Measurements from ENCODE around the gene ABHD12.

The ABHD12 gene

GRCh38 chr20:25382704-25383370 is 7.8 kb downstream of the ABHD12 start:
- no peak for DNase-seq (ENCODE audit: low read depth in 2 of 3, low spot score in 2 of 3)

DNA sequence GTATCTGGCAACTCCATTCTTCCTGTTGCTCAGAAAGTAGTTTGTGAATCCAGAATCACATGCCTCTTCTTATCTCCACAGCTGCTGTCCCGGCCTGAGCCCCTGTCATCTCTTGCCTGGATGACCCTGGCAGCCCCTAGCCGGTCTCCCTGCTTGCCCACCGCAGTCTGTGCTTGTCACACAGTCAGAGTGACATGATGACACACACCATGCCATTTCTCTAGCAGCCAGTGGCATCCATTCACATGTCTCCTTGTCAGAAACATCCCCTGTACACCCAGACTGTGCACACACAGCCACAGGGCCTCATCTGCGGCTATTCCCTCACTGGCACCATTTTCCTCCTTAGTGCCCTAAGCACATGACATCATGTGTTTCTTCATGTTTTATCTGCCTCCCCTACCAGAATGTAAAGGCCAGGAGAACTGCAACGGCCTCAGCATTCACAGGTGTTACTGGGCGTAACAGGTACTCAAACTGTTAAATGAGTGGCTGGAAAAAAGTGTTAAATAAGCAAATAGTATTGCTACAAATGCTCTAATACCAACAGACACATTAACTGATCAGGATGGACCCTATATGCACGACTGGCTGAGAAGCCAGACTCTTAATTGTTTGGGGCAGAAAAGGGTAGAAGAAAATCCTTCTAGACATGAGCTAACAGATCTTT is 9.6 kb downstream of the ABHD12 start:
- DNase-seq (ENCODE audit: low read depth in 2 of 3, low spot score in 2 of 3), result no peak

GRCh38 chr20:25378884-25379733 is 11.5 kb downstream of the ABHD12 start:
- DNase-seq (ENCODE audit: low read depth in 2 of 3, low spot score in 2 of 3), result no peak

DNA sequence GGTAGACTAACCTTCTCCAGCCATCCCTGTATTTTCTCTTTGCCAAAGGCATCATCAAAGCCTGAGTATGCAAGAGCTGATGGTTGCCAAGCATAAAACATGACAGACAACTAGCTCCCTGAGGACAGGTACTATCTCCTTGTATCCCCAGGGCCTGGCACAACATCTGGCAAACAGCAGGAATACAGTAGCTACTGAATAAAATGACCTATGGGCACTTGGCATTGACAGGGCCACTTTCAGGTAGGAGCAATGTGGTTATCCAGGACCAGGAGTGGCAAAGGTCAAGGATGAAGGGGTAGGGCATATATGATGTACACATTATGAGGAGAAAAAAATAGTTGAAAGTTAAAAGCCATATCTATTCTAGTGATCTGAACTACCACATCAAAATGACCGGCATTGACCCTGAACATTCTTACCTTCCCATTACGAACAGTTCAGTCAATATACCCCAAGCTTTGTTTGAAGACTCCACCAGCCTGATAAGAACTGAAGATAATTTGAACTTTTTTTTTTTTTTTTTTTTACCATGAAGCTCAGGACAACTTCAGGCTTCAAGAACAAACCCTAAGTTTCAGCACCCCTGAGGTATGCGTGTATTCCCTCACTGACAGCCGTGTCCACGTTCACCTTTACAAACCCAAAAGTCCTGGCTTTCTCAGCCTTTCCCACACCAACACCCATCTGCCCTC is 12.3 kb downstream of the ABHD12 start:
- no peak for DNase-seq (ENCODE audit: low read depth in 2 of 3, low spot score in 2 of 3)

- DNase-seq (ENCODE audit: low read depth in 2 of 3, low spot score in 2 of 3), result no peak
These were observed 13.7 kb downstream of the ABHD12 start for GRCh38 chr20:25376886-25377285.

GRCh38 chr20:25376236-25376635 is 14.4 kb downstream of the ABHD12 start:
- DNase-seq (ENCODE audit: low read depth in 2 of 3, low spot score in 2 of 3), result no peak

GRCh38 chr20:25374842-25375241 is 15.8 kb downstream of the ABHD12 start:
- no peak for DNase-seq (ENCODE audit: low read depth in 2 of 3, low spot score in 2 of 3)

- DNase-seq (ENCODE audit: low read depth in 2 of 3, low spot score in 2 of 3), result no peak
These were observed 17.9 kb downstream of the ABHD12 start for GRCh38 chr20:25372584-25373336.

- DNase-seq (ENCODE audit: low read depth in 2 of 3, low spot score in 2 of 3), result no peak
These were observed 20.7 kb downstream of the ABHD12 start for GRCh38 chr20:25369971-25370370.

DNA sequence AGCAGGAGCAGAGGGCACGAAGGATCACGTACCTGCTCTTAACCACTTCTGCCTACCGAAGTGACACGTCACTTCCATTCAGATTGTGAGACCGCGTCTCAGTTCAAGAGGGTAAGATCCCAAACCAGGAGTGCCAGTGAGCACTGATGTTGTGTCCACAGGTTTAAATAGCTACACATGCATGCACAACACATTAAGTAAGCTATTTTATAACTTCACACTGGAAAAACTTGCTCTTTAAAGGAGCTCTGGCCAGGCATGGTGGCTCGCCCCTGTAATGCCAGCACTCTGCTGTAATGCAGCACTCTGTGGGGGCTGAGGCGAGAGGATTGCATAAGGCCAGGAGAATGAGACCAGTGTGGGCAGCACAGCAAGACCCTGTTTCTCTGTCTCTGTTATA is 21.1 kb downstream of the ABHD12 start:
- DNase-seq (ENCODE audit: low read depth in 2 of 3, low spot score in 2 of 3), result no peak

DNA sequence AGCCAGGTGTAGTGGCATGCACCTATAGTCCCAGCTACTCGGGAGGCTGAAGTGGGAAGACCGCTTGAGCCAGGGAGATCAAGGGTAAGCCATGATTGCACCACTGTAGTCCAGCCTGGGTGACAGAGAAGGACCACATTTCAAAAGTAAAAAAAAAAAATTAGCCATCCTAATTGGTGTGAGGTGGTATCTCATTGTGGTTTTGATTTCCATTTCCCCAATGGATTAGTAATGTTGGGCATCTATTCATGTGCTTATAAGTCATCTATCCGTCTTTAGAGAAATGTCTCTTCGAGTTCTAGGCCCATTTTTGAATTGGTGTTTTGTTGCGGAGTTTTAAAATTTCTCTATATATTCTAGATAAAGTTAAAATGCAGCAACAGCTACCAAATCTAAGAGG is 21.7 kb downstream of the ABHD12 start:
- DNase-seq (ENCODE audit: low read depth in 2 of 3, low spot score in 2 of 3), result no peak

DNA sequence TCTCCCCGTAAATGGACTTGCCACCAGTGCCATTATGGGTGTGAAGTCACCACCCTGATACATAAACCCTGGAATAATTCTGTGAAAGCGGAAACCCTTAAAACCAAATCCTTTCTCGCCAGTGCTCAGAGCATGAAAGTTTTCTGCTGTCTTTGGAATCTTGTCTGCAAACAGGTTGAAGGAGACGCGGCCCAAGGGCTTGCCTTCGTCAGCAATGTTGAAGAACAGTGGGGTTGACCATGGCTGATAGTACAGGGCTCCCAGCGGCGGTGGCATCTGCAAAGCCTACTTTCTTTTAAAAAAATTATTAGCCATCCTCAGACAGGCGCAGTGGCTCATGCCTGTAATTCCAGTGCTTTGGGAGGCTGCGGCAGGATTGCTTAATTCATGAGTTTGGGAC is 22.1 kb downstream of the ABHD12 start:
- no peak for DNase-seq (ENCODE audit: low read depth in 2 of 3, low spot score in 2 of 3)

DNA sequence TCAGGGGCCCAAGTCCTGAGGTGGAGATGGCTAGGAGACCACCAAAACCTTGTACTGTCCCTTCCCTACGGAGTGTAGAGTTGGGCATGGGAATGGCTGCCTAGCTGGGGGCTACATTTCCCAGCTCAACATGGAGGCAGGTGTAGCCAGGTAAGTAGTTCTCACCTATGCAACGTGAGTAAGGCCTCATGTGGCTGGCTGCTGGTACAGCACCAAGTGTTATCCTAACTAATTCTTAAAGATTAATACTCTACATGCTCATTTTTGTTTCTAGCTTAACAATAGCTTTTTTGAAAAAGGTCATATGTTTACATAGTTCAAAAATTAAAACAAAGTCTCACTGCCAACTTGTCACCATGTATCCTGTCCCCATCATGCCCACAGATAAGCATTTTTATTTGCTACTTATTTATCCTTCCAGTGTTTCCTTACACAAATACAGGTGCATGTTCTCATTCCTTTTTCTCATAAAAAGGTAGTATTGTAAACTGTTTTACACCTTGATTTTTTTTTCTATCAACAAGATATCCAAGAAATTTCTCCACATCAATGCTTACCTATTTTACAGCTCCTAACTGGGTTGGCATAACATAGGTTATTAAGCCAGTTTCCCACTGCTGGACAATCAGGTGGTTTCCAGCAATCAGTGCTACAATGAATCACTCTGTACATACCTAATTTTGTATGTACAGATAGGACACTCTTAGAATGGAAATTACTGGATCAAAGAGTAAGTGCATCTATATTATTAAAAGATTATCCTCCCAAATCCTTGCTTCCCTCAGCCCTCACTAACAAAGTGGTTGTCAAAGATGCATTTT is 25.5 kb downstream of the ABHD12 start:
- DNase-seq (ENCODE audit: low read depth in 2 of 3, low spot score in 2 of 3), result no peak

GRCh38 chr20:25364180-25364788 is 26.4 kb downstream of the ABHD12 start:
- no peak for DNase-seq (ENCODE audit: low read depth in 2 of 3, low spot score in 2 of 3)

DNA sequence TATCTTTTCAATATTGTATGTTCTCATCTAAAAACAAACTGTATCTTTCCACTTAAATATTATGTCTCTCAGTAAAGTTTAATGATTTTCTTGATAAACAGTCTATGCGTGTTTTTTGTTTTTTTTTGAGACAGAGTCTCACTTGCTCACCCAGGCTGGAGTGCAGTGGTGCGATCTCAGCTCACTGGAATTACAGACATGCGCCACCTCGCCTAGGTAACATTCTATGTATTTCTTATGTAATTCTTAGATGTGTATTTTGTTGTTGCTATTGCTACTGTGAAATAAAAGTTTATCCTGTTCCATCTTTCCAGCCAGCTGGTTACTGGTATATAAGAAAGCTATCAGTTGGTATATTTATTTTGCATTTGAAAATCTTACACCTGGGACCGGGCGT is 29.4 kb downstream of the ABHD12 start:
- DNase-seq (ENCODE audit: low read depth in 2 of 3, low spot score in 2 of 3), result no peak

DNA sequence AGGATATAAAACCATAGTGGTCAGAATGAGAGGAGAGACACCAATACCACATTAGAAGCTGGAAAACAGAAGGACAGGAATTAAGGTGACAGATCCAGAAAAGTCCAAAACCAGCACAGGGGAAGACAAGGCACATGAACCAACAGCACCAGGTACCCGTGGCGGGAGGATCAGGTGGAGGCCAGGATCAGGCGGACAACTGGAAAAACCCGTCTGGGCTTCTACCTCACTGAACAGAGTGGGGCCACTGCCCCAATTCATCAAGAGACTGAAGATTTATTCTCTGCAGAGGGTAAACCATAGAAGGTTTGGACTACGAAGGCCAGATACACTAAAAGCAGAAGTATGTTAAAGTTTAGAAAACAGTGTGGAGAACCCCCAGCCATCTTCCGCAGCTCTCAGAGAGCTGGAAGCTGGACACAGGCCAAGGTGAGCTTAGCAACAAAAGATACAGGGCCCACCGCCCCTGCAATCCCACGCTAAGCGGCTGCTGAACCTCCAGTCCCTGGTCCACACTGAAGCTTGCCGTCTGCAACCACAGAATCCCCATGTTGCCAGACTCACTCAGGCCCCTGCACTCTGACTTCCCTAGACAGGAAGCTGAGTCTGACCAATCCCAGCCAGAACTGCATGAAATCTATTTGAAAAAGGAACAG is 29.9 kb downstream of the ABHD12 start:
- no peak for DNase-seq (ENCODE audit: low read depth in 2 of 3, low spot score in 2 of 3)

GRCh38 chr20:25356271-25356933 is 34.2 kb downstream of the ABHD12 start:
- no peak for DNase-seq (ENCODE audit: low read depth in 2 of 3, low spot score in 2 of 3)

DNA sequence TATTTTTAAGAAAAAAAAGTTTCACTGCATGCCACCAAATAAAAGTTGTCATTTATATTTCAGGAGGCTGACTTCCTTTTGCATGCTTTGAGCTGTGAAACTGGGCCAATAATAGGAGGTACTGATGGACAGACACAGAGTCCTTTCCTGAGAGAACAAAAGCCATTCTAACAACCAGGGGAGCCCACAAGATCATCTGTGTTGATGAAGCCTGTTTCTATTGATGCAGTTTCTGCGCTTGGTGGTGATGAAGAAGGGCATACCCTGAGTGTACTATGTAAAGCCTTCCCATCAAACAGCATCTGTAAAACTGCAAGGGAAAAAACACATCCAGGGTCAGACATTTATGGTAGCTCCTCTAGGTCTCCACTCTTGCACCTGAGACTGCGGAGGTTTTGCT is 34.8 kb downstream of the ABHD12 start:
- DNase-seq (ENCODE audit: low read depth in 2 of 3, low spot score in 2 of 3), result no peak

Measured in activated CD8-positive, alpha-beta memory T cell treated with anti-CD3 and anti-CD28 coated beads for 48 hours (primary cell).